K562 (cell line): Measurements from ENCODE around the gene NKIRAS2. TPM values are rescaled to one million over a fixed set of nuclear protein-coding genes. Genes with fewer than 3 reads are reported as not detected.

ENCODE experiments used
- ATAC-seq: fragments of 200-7000 bp; cut with Tn5 transposase; 3 replicates; pipeline ENCODE4 v1.9.1; 2020; ENCODE audit warnings: moderate library complexity
- BruUV-seq: library from RNA; stranded (reverse); fragments of 400-500 nt; replicated peaks from 2 replicates; lab custom pipeline; 2021; lab: Mats Ljungman, UMichigan
- CTCF ChIA-PET: fragments of 300-600 bp; formaldehyde crosslinking; extraction: SDS; loops from one replicate; lab custom pipeline; 2021; ENCODE audit warnings: low intra/inter-chr PET ratio; lab: Yijun Ruan, JAX
- POLR2A ChIA-PET: fragments of 300-600, 350-650 bp; sonication (Branson Sonifier 250); formaldehyde crosslinking; extraction: SDS; loops from one replicate; lab custom pipeline; 2021; ENCODE audit warnings: antibody characterized with exemption, inconsistent platforms; lab: Yijun Ruan, JAX
- DNase-seq, 4 experiments: peaks; one replicate each; pipeline versions ENCODE4 v3.0.0 to v3.0.0-alpha.2; 2011 to 2018; ENCODE audit warnings: low spot score in 3 of 4, mixed read lengths in 3 of 4; ENCODE audit errors: extremely low read depth in 1 of 4
- FAIRE-seq: peaks from 2 replicates; lab custom pipeline; 2011; peaks lifted over from hg19 to GRCh38; lab: Jason Lieb, UNC
- H2AFZ ChIP-seq: 2 replicates; pipeline ENCODE4 v1.6.0; 2011; ENCODE audit warnings: low read depth, low read length, control low read depth, inconsistent platforms
- H3K27ac ChIP-seq: fragments of 200-600 bp; 3 replicates; pipeline ENCODE4 v1.8.0; 2011; ENCODE audit warnings: low read depth, mild to moderate bottlenecking, control low read depth, inconsistent platforms, low read length, moderate library complexity, mixed read lengths; ENCODE audit errors: extremely low read depth
- H3K27me3 ChIP-seq, 2 experiments: fragments of 300-600 bp in 1 of 2; 2 replicates in 1 of 2; 3 replicates in 1 of 2; pipeline versions ENCODE4 v1.6.0 to v1.8.0; 2011; ENCODE audit warnings: inconsistent platforms in 2 of 2, low read length in 2 of 2, mild to moderate bottlenecking in 1 of 2, mixed read lengths in 1 of 2, moderate library complexity in 1 of 2; ENCODE audit not compliant: control insufficient read depth in 2 of 2, insufficient read depth in 2 of 2
- H3K36me3 ChIP-seq: fragments of 300-600 bp; 3 replicates; pipeline ENCODE4 v1.8.0; 2011; ENCODE audit warnings: mild to moderate bottlenecking, low read length, inconsistent platforms; ENCODE audit not compliant: control insufficient read depth, insufficient read depth
- H3K4me1 ChIP-seq, 2 experiments: fragments of 200-600 bp in 1 of 2; replicated peaks in 1 of 2; 2 replicates in 1 of 2; 3 replicates in 1 of 2; pipeline versions ENCODE4 v1.5.1 to v1.8.0; 2011; ENCODE audit warnings: inconsistent platforms in 2 of 2, low read length in 2 of 2, mild to moderate bottlenecking in 1 of 2, mixed read lengths in 1 of 2, moderate library complexity in 1 of 2; ENCODE audit not compliant: control insufficient read depth in 2 of 2, insufficient read depth in 2 of 2
- H3K4me2 ChIP-seq: 2 replicates; pipeline ENCODE4 v1.6.1; 2011; ENCODE audit warnings: low read length, control low read depth, inconsistent platforms, mixed read lengths; ENCODE audit not compliant: insufficient read depth
- H3K4me3 ChIP-seq: fragments of 200-600 bp; sonication (generic), shearing (Covaris generic); 2 replicates; pipeline ENCODE4 v1.5.1; 2016; ENCODE audit warnings: control low read depth, inconsistent platforms
- H3K79me2 ChIP-seq: fragments of 200-600 bp; 3 replicates; pipeline ENCODE4 v1.8.0; 2011; ENCODE audit warnings: low read length, inconsistent platforms; ENCODE audit not compliant: control insufficient read depth, insufficient read depth
- H3K9ac ChIP-seq, 2 experiments: 2 replicates each; pipeline versions ENCODE4 v1.6.0 to v1.6.1; 2011; ENCODE audit warnings: low read depth in 2 of 2, low read length in 2 of 2, control low read depth in 1 of 2, inconsistent platforms in 1 of 2, mild to moderate bottlenecking in 1 of 2, mixed read lengths in 1 of 2; ENCODE audit not compliant: insufficient read depth in 1 of 2
- H3K9me1 ChIP-seq: one replicate; pipeline ENCODE4 v1.6.0; 2011; ENCODE audit warnings: inconsistent platforms, mild to moderate bottlenecking, low read length, moderate library complexity; ENCODE audit not compliant: control insufficient read depth, insufficient read depth
- H3K9me3 ChIP-seq: replicated peaks from 2 replicates; pipeline ENCODE4 v1.5.1; 2011; ENCODE audit warnings: low read depth, low read length, inconsistent platforms; ENCODE audit not compliant: control insufficient read depth, insufficient read depth
- H4K20me1 ChIP-seq: replicated peaks from 2 replicates; pipeline ENCODE4 v1.6.1; 2011; ENCODE audit warnings: low read length, inconsistent platforms, mixed read lengths; ENCODE audit not compliant: control insufficient read depth, insufficient read depth
- POLR2G ChIP-seq: fragments of 200-400 bp; formaldehyde crosslinking; IDR thresholded peaks from 2 replicates; pipeline ENCODE4 v1.6.1; 2017; ENCODE audit warnings: low read depth, mild to moderate bottlenecking, antibody characterized with exemption, low read length, moderate library complexity
- RBFOX2 ChIP-seq: fragments of 200-400 bp; formaldehyde crosslinking; IDR thresholded peaks from 2 replicates; pipeline ENCODE4 v1.6.1; 2017; ENCODE audit warnings: low read depth, mild to moderate bottlenecking, low read length, moderate library complexity
- RBM22 ChIP-seq: fragments of 200-400 bp; formaldehyde crosslinking; IDR thresholded peaks from 2 replicates; pipeline ENCODE4 v1.6.1; 2018; ENCODE audit warnings: low read length, low read depth; ENCODE audit not compliant: poor library complexity, severe bottlenecking
- YY1 ChIP-seq, 3 experiments: IDR thresholded peaks; 2 replicates each; pipeline ENCODE4 v1.6.1; 2011; ENCODE audit warnings: low read length in 2 of 3, mild to moderate bottlenecking in 2 of 3, moderate library complexity in 2 of 3, borderline replicate concordance in 1 of 3, control low read depth in 1 of 3, low read depth in 1 of 3; ENCODE audit not compliant: insufficient read depth in 3 of 3, insufficient replicate concordance in 2 of 3, control insufficient read depth in 1 of 3, insufficient read length in 1 of 3; ENCODE audit errors: extremely low read depth in 1 of 3
- WGBS: fragments of 100-300 bp; shearing (Covaris generic); methylation state at CpG from one replicate; pipeline ENCODE4 v1.1.6; 2016; ENCODE audit warnings: low coverage, mixed read lengths; ENCODE audit not compliant: insufficient coverage; ENCODE audit errors: missing lambda C conversion rate; 5-methylcytosine and 5-hydroxymethylcytosine counted together
- in situ Hi-C: fragments of 300-500 bp; cut with MboI; formaldehyde crosslinking; loops from 4 replicates; pipeline ENCODE4 v1.15.0; 2018; ENCODE audit warnings: inconsistent platforms, mixed read lengths
- intact Hi-C: fragments of 100-400 bp; cut with micrococcal nuclease; formaldehyde crosslinking; loops from 2 replicates; pipeline ENCODE4 v1.14.2; 2022
- polyA plus RNA-seq, 8 experiments: library from polyadenylated mRNA; depleted of rRNA in 4 of 8; stranded (reverse) in 5 of 8; unstranded in 3 of 8; fragments of >200 nt; fragmentation: Nextera tagmentation in 2 of 8; fragmentation: Illumina TruSeq in 1 of 8; extraction: Ambion mirVana in 2 of 8; extraction: Trizol in 1 of 8; gene quantifications; 2 replicates each; pipeline versions ENCODE4 v1.2.1 to v1.2.3, GENCODE V29; 2011 to 2014; ENCODE audit warnings: inconsistent platforms in 1 of 8, missing spikeins in 1 of 8
- total RNA-seq, 7 experiments: library from RNA; depleted of rRNA in 6 of 7; stranded (reverse); fragments of >200 nt in 6 of 7; fragmentation: Illumina TruSeq in 2 of 7; extraction: Trizol in 2 of 7; gene quantifications; 2 replicates each; pipeline versions ENCODE4 v1.2.1 to v1.2.3, GENCODE V29; 2011 to 2021; ENCODE audit warnings: low replicate concordance in 1 of 7

Gene NKIRAS2
- total and polyA plus RNA-seq, 9 of the 15 experiments (the other 6 are each of a cell fraction or from before 2014, with no cell fraction given), result 10.1 to 65.5 (median 29.8) TPM

GRCh38 chr17:42026857-42027589 lies 7.1 kb downstream of the NKIRAS2 start:
- H2AFZ ChIP-seq, result no peak overlapping the region
- in situ Hi-C loops, result loop anchor here (5.0 kb wide), 1 partner anchor 85 kb away; the partner anchor contains the start of gene DHX58
- H3K9ac ChIP-seq, result peak overlapping the region in 1 of 2 experiments; percentile 51; a peak in 1 of 4 replicates
- peaks cover 27% of the 10 kb centered on the region for H3K36me3 ChIP-seq
- no TSS peak for BruUV-seq
- no peak overlapping the region for H3K4me2 ChIP-seq
- FAIRE-seq, result no peak
- WGBS, result 77% methylated on average over 12 of the region's 17 CpGs
- no peak for ATAC-seq
- no peaks in the 10 kb centered on the region for H3K79me2 ChIP-seq
- no peak overlapping the region for H3K27ac ChIP-seq
- no peak overlapping the region for H3K4me3 ChIP-seq
- TF ChIP-seq POLR2G (peak; percentile 76), RBM22 (peak; percentile 50), YY1 (IDR thresholded peaks at IDR 0.05; ENCODE audit: borderline replicate concordance in 1 of 3, control insufficient read depth in 1 of 3, extremely low read depth in 1 of 3, insufficient read depth in 3 of 3, insufficient read length in 1 of 3, insufficient replicate concordance in 2 of 3, low read depth in 1 of 3, low read length in 2 of 3) (no peak), RBFOX2 (peak; percentile 57)
- no peaks in the 10 kb centered on the region for H4K20me1 ChIP-seq
- H3K4me1 ChIP-seq, result peaks cover 40 to 47% of the 10 kb centered on the region in 2 experiments
- no peak for DNase-seq
- H3K9me1 ChIP-seq, result no peaks in the 10 kb centered on the region
- POLR2A ChIA-PET, result interaction anchor here (0.5 to 4.1 kb wide), 13 partner anchors 9 to 185 kb away, joined by 3 to 29 read pairs (median 4); partner anchors contain the start of gene DNAJC7
- CTCF ChIA-PET, result no interaction called here
- no peaks in the 10 kb centered on the region for H3K27me3 ChIP-seq
- H3K9me3 ChIP-seq, result no peaks in the 10 kb centered on the region
- intact Hi-C loops, result loop anchor here (5.0 kb wide), 1 partner anchor 60 kb away; the partner anchor contains the start of gene CNP
